Transverse colon (tissue), 4 donors: Measurements from ENCODE around the gene CIAPIN1. TPM values are rescaled to one million over a fixed set of nuclear protein-coding genes. Genes with fewer than 3 reads are reported as not detected.

Source experiments
- DNase-seq: peaks from one replicate; pipeline ENCODE4 v3.0.0-alpha.2; 2019
- H3K27ac ChIP-seq, 4 donors: fragments of 200-600 bp; sonication (generic); 2 replicates each; pipeline ENCODE4 v1.5.1; 2016 to 2018; ENCODE audit warnings: inconsistent platforms in 4 of 4
- H3K27me3 ChIP-seq: fragments of 200-600 bp; sonication (generic); 2 replicates; pipeline ENCODE4 v1.5.1; 2017; ENCODE audit warnings: inconsistent platforms
- H3K36me3 ChIP-seq, 4 donors: fragments of 200-600 bp; sonication (generic); 2 replicates each; pipeline ENCODE4 v1.5.1; 2017 to 2019; ENCODE audit warnings: inconsistent platforms in 4 of 4
- H3K4me1 ChIP-seq, 4 donors: fragments of 200-600 bp; sonication (generic); 2 replicates each; pipeline ENCODE4 v1.5.1; 2017 to 2020; ENCODE audit warnings: inconsistent platforms in 4 of 4
- H3K4me3 ChIP-seq, 4 donors: fragments of 200-600 bp; sonication (generic); 1 replicate in 1 of 4; 2 replicates in 3 of 4; pipeline versions ENCODE4 v1.5.1 to v1.6.1; 2017 to 2019; ENCODE audit warnings: inconsistent platforms in 4 of 4
- H3K9me3 ChIP-seq, 2 donors: fragments of 200-600 bp; sonication (generic); 2 replicates each; pipeline ENCODE4 v1.5.1; 2017 to 2019; ENCODE audit warnings: inconsistent platforms in 2 of 2
- EP300 ChIP-seq: sonication (generic); formaldehyde crosslinking; IDR thresholded peaks from one replicate; pipeline ENCODE4 v1.6.1; 2017; ENCODE audit warnings: antibody characterized with exemption, low read depth
- POLR2A ChIP-seq: fragments of 450-650 bp; IDR thresholded peaks from one replicate; pipeline ENCODE4 v1.6.1; 2016; ENCODE audit warnings: antibody characterized with exemption, mild to moderate bottlenecking, moderate library complexity
- POLR2AphosphoS5 ChIP-seq, 3 donors: sonication (generic); formaldehyde crosslinking; IDR thresholded peaks; one replicate each; pipeline ENCODE4 v1.6.1; 2016; ENCODE audit warnings: antibody characterized with exemption in 3 of 3
- WGBS, 2 donors: methylation state at CpG; one replicate each; pipeline ENCODE4 v1.1.5; 2018; ENCODE audit warnings: low coverage in 1 of 2; 5-methylcytosine and 5-hydroxymethylcytosine counted together
- in situ Hi-C, 4 donors: fragments of 200-750 bp; cut with MboI; loops; one replicate each; pipeline versions ENCODE4 v1.15.0 to v1.15.1; 2017; ENCODE audit warnings: low sequenced_read_pairs in 3 of 4, low pct_ligation_motif_present in 1 of 4, low pct_unique_long_range_greater_than_20kb in 1 of 4
- intact Hi-C: fragments of 100-400 bp; cut with DNase I; formaldehyde crosslinking; loops from one replicate; pipeline ENCODE4 v1.15.1; 2023; ENCODE audit warnings: low total_unique reads
- total RNA-seq, 4 donors: library from RNA; depleted of rRNA; stranded (reverse); fragments of >200 nt; gene quantifications; one replicate each; pipeline ENCODE4 v1.1.0, GENCODE V29; 2016
- TF ChIP-seq, protein P1 (sequence below), 5 experiments: fragments of 200-600 bp in 3 of 5; fragments of 450-650 bp in 2 of 5; sonication (generic) in 3 of 5; IDR thresholded peaks; 1 replicate in 2 of 5; 2 replicates in 3 of 5; pipeline ENCODE4 v1.5.1; 2016 to 2017; ENCODE audit warnings: antibody characterized with exemption in 5 of 5, inconsistent platforms in 3 of 5, mild to moderate bottlenecking in 2 of 5, moderate library complexity in 1 of 5

The CIAPIN1 gene
- total RNA-seq, 4 donors from 2014 or later, result 20.9 to 48.3 (median 40.5) TPM

DNA sequence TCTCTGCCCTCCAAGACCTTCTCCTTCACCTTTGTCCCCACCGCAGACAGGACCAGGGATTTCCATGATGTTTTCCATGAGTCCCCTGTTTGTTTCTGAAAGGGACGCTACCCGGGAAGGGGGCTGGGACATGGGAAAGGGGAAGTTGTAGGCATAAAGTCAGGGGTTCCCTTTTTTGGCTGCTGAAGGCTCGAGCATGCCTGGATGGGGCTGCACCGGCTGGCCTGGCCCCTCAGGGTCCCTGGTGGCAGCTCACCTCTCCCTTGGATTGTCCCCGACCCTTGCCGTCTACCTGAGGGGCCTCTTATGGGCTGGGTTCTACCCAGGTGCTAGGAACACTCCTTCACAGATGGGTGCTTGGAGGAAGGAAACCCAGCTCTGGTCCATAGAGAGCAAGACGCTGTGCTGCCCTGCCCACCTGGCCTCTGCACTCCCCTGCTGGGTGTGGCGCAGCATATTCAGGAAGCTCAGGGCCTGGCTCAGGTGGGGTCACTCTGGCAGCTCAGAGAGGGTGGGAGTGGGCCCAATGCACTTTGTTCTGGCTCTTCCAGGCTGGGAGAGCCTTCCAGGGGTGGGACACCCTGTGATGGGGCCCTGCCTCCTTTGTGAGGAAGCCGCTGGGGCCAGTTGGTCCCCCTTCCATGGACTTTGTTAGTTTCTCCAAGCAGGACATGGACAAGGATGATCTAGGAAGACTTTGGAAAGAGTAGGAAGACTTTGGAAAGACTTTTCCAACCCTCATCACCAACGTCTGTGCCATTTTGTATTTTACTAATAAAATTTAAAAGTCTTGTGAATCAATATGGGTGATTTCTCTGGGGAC, 62.7 kb downstream of the CIAPIN1 start:
- in situ Hi-C loops (no loop called here), intact Hi-C loops (no loop called here)
- peak; percentile 69 for DNase-seq
- WGBS, 2 donors, result 41% methylated on average over 11 of the region's 11 CpGs; no CpG with 5 or more reads in 1 of the 2 donors
- Histone ChIP-seq H3K4me1 (peaks cover 14 to 27% (median 16%) of the 10 kb centered on the region in 4 donors), H3K9me3 (no peaks in the 10 kb centered on the region), H3K36me3 (no peaks in the 10 kb centered on the region), H3K4me3 (no peak overlapping the region), H3K27ac (peak overlapping the region in 3 of 4 donors; percentile 11 to 47 (median 15)), H3K27me3 (no peaks in the 10 kb centered on the region)
- TF ChIP-seq POLR2AphosphoS5 (IDR thresholded peaks at IDR 0.05) (no peak), POLR2A (no peak), EP300 (no peak)
- TF ChIP-seq, protein P1, sequence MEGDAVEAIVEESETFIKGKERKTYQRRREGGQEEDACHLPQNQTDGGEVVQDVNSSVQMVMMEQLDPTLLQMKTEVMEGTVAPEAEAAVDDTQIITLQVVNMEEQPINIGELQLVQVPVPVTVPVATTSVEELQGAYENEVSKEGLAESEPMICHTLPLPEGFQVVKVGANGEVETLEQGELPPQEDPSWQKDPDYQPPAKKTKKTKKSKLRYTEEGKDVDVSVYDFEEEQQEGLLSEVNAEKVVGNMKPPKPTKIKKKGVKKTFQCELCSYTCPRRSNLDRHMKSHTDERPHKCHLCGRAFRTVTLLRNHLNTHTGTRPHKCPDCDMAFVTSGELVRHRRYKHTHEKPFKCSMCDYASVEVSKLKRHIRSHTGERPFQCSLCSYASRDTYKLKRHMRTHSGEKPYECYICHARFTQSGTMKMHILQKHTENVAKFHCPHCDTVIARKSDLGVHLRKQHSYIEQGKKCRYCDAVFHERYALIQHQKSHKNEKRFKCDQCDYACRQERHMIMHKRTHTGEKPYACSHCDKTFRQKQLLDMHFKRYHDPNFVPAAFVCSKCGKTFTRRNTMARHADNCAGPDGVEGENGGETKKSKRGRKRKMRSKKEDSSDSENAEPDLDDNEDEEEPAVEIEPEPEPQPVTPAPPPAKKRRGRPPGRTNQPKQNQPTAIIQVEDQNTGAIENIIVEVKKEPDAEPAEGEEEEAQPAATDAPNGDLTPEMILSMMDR (IDR thresholded peaks at IDR 0.05), result no peak

- DNase-seq, result no peak
- WGBS, 2 donors, result 72% methylated on average over 8 of the region's 8 CpGs; no CpG with 5 or more reads in 1 of the 2 donors
- Histone ChIP-seq H3K4me1 (peaks cover 14 to 28% (median 16%) of the 10 kb centered on the region in 4 donors), H3K36me3 (no peaks in the 10 kb centered on the region), H3K27ac (peak overlapping the region in 3 of 4 donors; percentile 11 to 47 (median 15)), H3K4me3 (no peak overlapping the region), H3K9me3 (no peaks in the 10 kb centered on the region), H3K27me3 (no peaks in the 10 kb centered on the region)
- in situ Hi-C loops, result no loop called here
- TF ChIP-seq POLR2AphosphoS5 (IDR thresholded peaks at IDR 0.05) (no peak), POLR2A (no peak), EP300 (no peak)
- TF ChIP-seq, protein P1 (IDR thresholded peaks at IDR 0.05), result no peak
- intact Hi-C loops, result no loop called here
Observed at GRCh38 chr16:57383276-57384247, 63.6 kb downstream of the CIAPIN1 start.

DNA sequence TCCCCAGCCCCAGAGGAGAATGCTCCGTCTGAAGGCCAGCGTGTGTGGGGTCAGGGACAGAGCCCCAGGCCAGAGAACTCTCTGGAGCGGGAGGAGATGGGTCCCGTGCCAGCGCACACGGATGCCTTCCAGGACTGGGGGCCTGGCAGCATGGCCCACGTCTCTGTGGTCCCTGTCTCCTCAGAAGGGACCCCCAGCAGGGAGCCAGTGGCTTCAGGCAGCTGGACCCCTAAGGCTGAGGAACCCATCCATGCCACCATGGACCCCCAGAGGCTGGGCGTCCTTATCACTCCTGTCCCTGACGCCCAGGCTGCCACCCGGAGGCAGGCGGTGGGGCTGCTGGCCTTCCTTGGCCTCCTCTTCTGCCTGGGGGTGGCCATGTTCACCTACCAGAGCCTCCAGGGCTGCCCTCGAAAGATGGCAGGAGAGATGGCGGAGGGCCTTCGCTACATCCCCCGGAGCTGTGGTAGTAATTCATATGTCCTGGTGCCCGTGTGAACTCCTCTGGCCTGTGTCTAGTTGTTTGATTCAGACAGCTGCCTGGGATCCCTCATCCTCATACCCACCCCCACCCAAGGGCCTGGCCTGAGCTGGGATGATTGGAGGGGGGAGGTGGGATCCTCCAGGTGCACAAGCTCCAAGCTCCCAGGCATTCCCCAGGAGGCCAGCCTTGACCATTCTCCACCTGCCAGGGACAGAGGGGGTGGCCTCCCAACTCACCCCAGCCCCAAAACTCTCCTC, 64.5 kb downstream of the CIAPIN1 start:
- Histone ChIP-seq H3K27me3 (no peaks in the 10 kb centered on the region), H3K9me3 (no peaks in the 10 kb centered on the region), H3K36me3 (no peaks in the 10 kb centered on the region), H3K4me1 (peaks cover 9 to 30% (median 12%) of the 10 kb centered on the region in 4 donors), H3K4me3 (no peak overlapping the region), H3K27ac (no peak overlapping the region)
- TF ChIP-seq EP300 (no peak), POLR2A (no peak)
- TF ChIP-seq, protein P1 (IDR thresholded peaks at IDR 0.05), result no peak
- intact Hi-C loops, result no loop called here
- in situ Hi-C loops, result no loop called here
- no peak for DNase-seq
- WGBS, 2 donors, result 88% methylated on average over 14 of the region's 16 CpGs; no CpG with 5 or more reads in 1 of the 2 donors
